Upper lobe of left lung (tissue), 6 donors: ENCODE results near the gene TMEM37. TPM values are rescaled to one million over a fixed set of nuclear protein-coding genes. Genes with fewer than 3 reads are reported as not detected.

Source experiments
- ATAC-seq, 2 donors: fragments of 200-7000 bp; cut with Tn5 transposase; one replicate each; pipeline ENCODE4 v1.9.1; 2022; ENCODE audit warnings: mild to moderate bottlenecking in 2 of 2, moderate library complexity in 2 of 2; ENCODE audit not compliant: low FRiP score in 2 of 2
- DNase-seq, 2 donors: peaks; one replicate each; pipeline ENCODE4 v3.0.0-alpha.2; 2019 to 2020
- H3K27ac ChIP-seq, 4 donors: fragments of 200-600 bp; sonication (generic); one replicate each; pipeline ENCODE4 v1.5.1; 2016 to 2019
- H3K27me3 ChIP-seq, 4 donors: fragments of 200-600 bp; sonication (generic); one replicate each; pipeline ENCODE4 v1.5.1; 2017 to 2019
- H3K36me3 ChIP-seq, 4 donors: fragments of 200-600 bp; sonication (generic); one replicate each; pipeline ENCODE4 v1.5.1; 2016 to 2019
- H3K4me1 ChIP-seq, 4 donors: fragments of 200-600 bp; sonication (generic); one replicate each; pipeline ENCODE4 v1.5.1; 2018 to 2019
- H3K4me3 ChIP-seq, 4 donors: fragments of 200-600 bp; sonication (generic); one replicate each; pipeline ENCODE4 v1.5.1; 2017 to 2019; ENCODE audit warnings: mild to moderate bottlenecking in 2 of 4, moderate library complexity in 1 of 4
- H3K9me3 ChIP-seq, 4 donors: fragments of 200-600 bp; sonication (generic); one replicate each; pipeline ENCODE4 v1.5.1; 2018 to 2019
- EP300 ChIP-seq, 4 donors: sonication (generic); formaldehyde crosslinking; IDR thresholded peaks; one replicate each; pipeline ENCODE4 v1.5.1; 2017; ENCODE audit warnings: antibody characterized with exemption in 4 of 4, control low read depth in 2 of 4
- POLR2A ChIP-seq, 4 donors: fragments of 450-650 bp; IDR thresholded peaks; one replicate each; pipeline ENCODE4 v1.5.1; 2016 to 2017; ENCODE audit warnings: antibody characterized with exemption in 4 of 4, mild to moderate bottlenecking in 2 of 4
- POLR2AphosphoS5 ChIP-seq, 2 donors: sonication (generic); formaldehyde crosslinking; IDR thresholded peaks; one replicate each; pipeline ENCODE4 v1.5.1; 2017; ENCODE audit warnings: antibody characterized with exemption in 2 of 2
- WGBS, 2 donors: methylation state at CpG; one replicate each; pipeline ENCODE4 v1.1.5; 2017 to 2018; 5-methylcytosine and 5-hydroxymethylcytosine counted together
- total RNA-seq, 6 donors: library from RNA; depleted of rRNA in 4 of 6; stranded (reverse); fragments of >200 nt in 4 of 6; gene quantifications; one replicate each; pipeline versions ENCODE4 v1.1.0 to v1.2.1, GENCODE V29; 2016 to 2021
- TF ChIP-seq, protein P1 (sequence below), 6 experiments: fragments of 450-650 bp in 4 of 6; fragments of 200-600 bp in 2 of 6; sonication (generic) in 2 of 6; IDR thresholded peaks; one replicate each; pipeline ENCODE4 v1.5.1; 2016 to 2019; ENCODE audit warnings: antibody characterized with exemption in 6 of 6
- donor health status: DM: no; HTN: no; CAD: no; lungs with moderate emphysema.
- donor health status: DM: no; HTN: yes; CAD: no; lungs with severe emphysema.

Gene TMEM37
- total RNA-seq, 6 donors from 2014 or later = 9.3 to 28.5 (median 14.5) TPM

DNA sequence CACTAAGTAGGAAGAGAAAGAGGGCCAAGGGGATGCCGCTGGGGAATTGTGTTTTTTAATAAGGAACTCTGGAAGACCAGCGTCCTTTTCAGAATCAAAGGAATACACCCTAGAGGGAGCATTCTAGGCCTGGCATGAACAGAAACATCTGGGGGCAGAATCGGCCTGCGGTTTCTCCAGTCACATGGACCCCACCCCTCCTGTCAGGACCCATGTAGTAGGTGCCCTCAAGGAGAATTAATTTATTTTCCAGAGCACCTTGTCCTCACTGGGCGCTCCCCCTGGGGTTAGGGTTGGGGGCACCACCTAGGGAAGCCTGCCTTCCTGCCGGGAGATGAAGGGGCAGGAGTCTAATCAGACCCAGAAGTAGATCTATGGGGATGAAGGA is 44.2 kb downstream of the TMEM37 start:
- Histone ChIP-seq H3K27me3 (no peaks in the 10 kb centered on the region), H3K4me1 (peaks cover 5 to 9% (median 8%) of the 10 kb centered on the region in 4 donors), H3K27ac (no peak overlapping the region), H3K36me3 (no peaks in the 10 kb centered on the region), H3K9me3 (no peaks in the 10 kb centered on the region), H3K4me3 (no peak overlapping the region)
- ATAC-seq = no peak
- WGBS, 2 donors = 78 to 83% methylated on average over 5 to 6 of the region's 6 CpGs
- no peak for TF ChIP-seq POLR2AphosphoS5 (IDR thresholded peaks at IDR 0.05)
- TF ChIP-seq, protein P1, sequence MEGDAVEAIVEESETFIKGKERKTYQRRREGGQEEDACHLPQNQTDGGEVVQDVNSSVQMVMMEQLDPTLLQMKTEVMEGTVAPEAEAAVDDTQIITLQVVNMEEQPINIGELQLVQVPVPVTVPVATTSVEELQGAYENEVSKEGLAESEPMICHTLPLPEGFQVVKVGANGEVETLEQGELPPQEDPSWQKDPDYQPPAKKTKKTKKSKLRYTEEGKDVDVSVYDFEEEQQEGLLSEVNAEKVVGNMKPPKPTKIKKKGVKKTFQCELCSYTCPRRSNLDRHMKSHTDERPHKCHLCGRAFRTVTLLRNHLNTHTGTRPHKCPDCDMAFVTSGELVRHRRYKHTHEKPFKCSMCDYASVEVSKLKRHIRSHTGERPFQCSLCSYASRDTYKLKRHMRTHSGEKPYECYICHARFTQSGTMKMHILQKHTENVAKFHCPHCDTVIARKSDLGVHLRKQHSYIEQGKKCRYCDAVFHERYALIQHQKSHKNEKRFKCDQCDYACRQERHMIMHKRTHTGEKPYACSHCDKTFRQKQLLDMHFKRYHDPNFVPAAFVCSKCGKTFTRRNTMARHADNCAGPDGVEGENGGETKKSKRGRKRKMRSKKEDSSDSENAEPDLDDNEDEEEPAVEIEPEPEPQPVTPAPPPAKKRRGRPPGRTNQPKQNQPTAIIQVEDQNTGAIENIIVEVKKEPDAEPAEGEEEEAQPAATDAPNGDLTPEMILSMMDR (IDR thresholded peaks at IDR 0.05) = no peak
- TF ChIP-seq POLR2A (IDR thresholded peaks at IDR 0.05) = no peak
- TF ChIP-seq EP300 (IDR thresholded peaks at IDR 0.05) = no peak
- peak in 1 of 2 donors; percentile 12 for DNase-seq

DNA sequence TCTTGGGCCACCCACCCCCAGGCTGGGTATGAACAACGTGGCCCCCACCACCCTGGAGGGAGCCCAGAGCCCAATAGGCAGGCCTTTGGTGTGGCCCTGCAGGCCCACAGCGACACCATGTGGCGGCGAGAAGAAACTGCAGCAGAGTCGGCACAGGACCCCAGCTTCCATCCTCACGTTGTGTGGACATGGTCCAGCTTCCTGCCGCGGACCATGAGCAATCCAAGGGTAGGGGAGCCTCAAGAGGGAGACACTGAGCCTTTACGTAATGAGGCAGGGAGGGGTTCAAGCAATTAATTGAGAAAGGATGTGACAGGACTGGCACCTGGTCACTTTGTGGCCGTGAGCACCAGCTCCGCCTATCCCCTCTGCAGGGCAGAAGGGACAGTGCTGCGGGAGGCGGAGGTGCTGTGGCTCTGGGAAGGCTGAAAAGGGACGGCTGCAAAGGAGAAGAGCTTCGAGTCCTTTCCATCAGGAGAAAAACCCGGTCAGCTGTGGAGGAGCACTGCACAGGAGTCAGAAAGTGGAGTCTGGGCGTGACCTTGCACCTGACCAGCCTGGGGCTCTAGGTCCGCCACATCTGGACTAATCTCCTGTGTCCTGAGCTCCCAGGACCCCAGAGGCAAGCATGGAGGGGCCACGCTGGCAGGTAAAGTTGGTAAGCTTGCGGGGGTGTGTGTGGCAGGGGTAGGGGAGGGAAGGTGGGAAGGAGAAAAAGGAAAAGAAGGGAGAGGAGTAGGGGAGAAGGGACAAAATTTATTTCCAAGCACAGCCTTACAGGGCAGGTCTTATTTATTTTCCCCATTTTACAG is 44.9 kb downstream of the TMEM37 start:
- Histone ChIP-seq H3K9me3 (no peaks in the 10 kb centered on the region), H3K27me3 (no peaks in the 10 kb centered on the region), H3K27ac (no peak overlapping the region), H3K4me1 (peaks cover 5 to 9% (median 8%) of the 10 kb centered on the region in 4 donors), H3K4me3 (no peak overlapping the region), H3K36me3 (no peaks in the 10 kb centered on the region)
- peak in 1 of 2 donors; percentile 66 for DNase-seq
- TF ChIP-seq, protein P1 (IDR thresholded peaks at IDR 0.05) = peak; percentile 92 to 94 (median 93)
- TF ChIP-seq POLR2AphosphoS5 (IDR thresholded peaks at IDR 0.05) (no peak), POLR2A (IDR thresholded peaks at IDR 0.05) (no peak), EP300 (IDR thresholded peaks at IDR 0.05) (no peak)
- ATAC-seq = peak; percentile 75 to 88
- 28 to 35% methylated on average over 18 to 20 of the region's 20 CpGs for WGBS, 2 donors

DNA sequence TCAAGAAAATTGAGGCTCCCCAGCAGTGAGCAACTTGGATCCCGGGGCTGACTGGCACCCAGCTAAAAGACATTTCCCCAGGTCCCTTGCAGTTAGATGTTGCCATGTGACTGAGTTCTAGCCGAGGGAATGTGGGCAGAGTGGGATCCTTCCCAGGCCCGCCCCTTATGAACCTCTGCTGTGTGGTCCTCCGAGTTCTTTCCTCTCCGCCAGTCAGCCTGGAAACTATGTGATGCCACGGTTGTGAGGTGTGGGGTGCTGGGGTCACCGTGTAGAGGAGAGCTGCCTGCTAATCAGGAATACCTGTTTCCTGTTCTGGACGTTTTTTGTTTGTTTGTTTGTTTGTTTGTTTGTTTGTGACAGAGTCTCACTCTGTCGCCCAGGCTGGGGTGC is 45.5 kb downstream of the TMEM37 start:
- DNase-seq = peak in 1 of 2 donors; percentile 14
- no peaks in the 10 kb centered on the region for H3K27me3 ChIP-seq
- no peaks in the 10 kb centered on the region for H3K36me3 ChIP-seq
- no peaks in the 10 kb centered on the region for H3K9me3 ChIP-seq
- TF ChIP-seq, protein P1 (IDR thresholded peaks at IDR 0.05) = no peak
- no peak for TF ChIP-seq POLR2A (IDR thresholded peaks at IDR 0.05)
- TF ChIP-seq POLR2AphosphoS5 (IDR thresholded peaks at IDR 0.05) = no peak
- no peak for TF ChIP-seq EP300 (IDR thresholded peaks at IDR 0.05)
- WGBS, 2 donors = 67 to 76% methylated on average over 8 to 9 of the region's 9 CpGs
- peaks cover 5 to 14% (median 14%) of the 10 kb centered on the region in 4 donors for H3K4me1 ChIP-seq
- no peak overlapping the region for H3K4me3 ChIP-seq
- no peak overlapping the region for H3K27ac ChIP-seq
- no peak for ATAC-seq

DNA sequence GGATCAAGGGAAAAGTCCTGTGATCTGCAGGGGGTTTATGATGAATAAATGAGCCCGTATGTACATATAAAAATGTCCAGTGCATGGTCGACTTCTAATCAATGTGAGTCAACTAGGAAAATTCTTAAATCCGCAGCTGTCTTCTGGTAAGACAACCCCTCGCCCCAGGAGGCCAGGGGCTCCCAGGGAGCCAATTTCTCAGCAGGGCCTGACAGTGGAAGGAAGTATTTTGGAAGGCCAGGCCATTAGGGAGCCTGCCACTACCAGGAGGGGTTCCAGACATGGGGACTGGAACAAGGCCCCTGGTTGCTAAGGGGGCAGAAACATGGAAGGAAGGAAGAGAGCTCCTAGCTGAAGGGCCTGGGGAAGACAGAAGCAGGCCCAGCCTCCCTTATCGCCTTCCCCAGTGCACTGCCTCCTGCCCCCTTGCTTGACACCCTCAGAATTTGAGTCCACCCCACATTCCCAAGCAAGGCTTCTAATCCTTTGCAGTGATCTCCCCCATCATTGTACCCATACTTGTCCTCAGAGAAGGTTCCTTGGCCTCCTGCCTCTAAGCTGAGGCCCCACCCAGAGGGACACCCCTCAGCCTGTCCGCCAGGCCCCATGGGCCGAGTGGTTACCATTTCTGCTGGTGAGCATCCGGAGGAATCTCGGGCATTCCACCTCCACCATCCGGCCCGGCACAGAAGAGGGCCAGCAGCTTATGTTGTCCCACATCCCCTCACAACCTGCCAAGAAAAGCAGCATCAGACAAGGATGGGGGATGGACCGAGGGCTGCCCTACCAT is 46.7 kb downstream of the TMEM37 start:
- H3K9me3 ChIP-seq = no peaks in the 10 kb centered on the region
- H3K36me3 ChIP-seq = no peaks in the 10 kb centered on the region
- H3K4me1 ChIP-seq = peaks cover 9 to 19% (median 14%) of the 10 kb centered on the region in 4 donors
- no peak for TF ChIP-seq EP300 (IDR thresholded peaks at IDR 0.05)
- no peak for TF ChIP-seq POLR2A (IDR thresholded peaks at IDR 0.05)
- TF ChIP-seq, protein P1 (IDR thresholded peaks at IDR 0.05) = no peak
- TF ChIP-seq POLR2AphosphoS5 (IDR thresholded peaks at IDR 0.05) = no peak
- WGBS, 2 donors = 82 to 94% methylated on average over 8 to 12 of the region's 12 CpGs
- no peaks in the 10 kb centered on the region for H3K27me3 ChIP-seq
- DNase-seq (peak; percentile 10 to 20), ATAC-seq (no peak)
- H3K4me3 ChIP-seq = no peak overlapping the region
- no peak overlapping the region for H3K27ac ChIP-seq
